NCI-H2081 (cell line): ENCODE results near the gene AHSP.
"Not testable (repeated sequence)": the region's sequence is repeated elsewhere in the genome, so short reads cannot be mapped to it uniquely, and the experiment has no call there.

ENCODE experiments used
- DNase-seq, 2 experiments: peaks; one replicate each; lab custom pipeline; 2025; lab: John Stamatoyannopoulos, UW

Gene AHSP

DNA sequence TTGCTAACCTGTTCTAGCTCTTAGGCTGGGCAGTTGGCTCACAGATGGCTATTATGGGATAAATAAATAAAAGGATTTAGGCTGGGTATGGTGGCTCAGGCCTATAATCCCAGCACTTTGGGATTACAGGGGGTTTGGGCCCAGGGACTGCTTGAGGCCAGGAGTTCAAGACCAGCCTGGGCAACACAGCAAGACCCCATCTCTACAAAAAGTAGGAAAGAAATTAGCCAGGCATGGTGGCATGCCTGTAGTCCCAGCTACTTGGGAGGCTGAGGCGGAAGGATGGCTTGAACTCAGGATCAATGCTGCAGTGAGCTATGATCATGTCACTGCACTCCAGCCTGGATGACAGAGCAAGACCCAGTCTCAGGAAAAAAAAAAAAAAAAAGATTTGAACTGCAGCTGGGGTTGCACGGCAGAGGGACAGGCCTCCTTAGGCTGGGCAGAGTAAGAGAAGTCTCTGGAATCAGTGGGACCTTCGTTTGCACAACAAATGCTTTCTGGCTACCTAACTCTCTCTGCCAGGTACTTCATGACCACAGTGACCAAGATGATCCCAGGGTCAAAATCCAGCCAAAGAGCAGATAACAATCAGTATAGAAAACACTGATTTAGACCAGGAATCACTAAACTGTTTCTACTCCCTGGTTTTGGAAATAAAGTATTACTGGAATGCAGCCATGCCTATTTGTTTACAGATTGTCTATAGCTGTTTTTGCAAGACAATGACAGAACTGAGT is 26.3 kb upstream of the AHSP start:
- DNase-seq: no peak

- no peak for DNase-seq
Measured at GRCh38 chr16:31501966-31502348, 25.7 kb upstream of the AHSP start.

GRCh38 chr16:31502981-31503380 is 24.7 kb upstream of the AHSP start:
- DNase-seq: no peak

DNA sequence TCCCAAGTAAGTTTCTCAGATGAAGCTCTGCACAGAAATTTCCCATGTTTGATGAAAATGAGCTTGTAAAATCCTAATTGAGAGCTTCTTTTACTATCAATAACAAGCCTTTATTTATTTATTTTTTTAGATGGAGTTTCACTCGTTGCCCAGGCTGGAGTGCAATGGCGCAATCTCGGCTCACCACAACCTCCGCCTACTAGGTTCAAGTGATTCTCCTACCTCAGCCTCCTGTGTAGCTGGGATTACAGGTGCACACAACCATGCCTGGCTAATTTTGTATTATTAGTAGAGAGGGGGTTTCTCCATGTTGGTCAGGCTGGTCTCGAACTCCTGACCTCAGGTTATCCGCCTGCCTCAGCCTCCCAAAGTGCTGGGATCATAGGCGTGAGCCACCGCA is 24.1 kb upstream of the AHSP start:
- not testable (repeated sequence) for DNase-seq

- no peak for DNase-seq
Measured at GRCh38 chr16:31504159-31504558, 23.5 kb upstream of the AHSP start.

DNA sequence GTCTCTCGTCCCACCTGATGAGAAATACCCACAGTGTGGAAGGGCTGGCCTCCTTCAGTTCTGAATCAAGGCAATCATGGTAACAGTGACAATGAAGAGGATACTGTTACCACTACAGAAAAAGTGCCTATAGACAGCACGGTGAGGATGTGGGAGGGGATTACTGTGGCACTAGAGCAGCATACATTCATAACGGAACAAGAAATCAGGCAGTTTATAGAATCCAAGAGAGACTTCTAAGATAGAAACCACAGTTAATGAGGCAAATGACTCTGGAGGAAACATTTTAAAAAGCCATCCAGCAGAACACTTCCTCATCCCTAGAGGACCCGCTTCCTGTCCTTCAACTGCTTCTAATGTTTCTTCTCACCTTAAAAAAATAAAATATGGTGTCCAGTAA is 22.2 kb upstream of the AHSP start:
- DNase-seq: no peak

DNA sequence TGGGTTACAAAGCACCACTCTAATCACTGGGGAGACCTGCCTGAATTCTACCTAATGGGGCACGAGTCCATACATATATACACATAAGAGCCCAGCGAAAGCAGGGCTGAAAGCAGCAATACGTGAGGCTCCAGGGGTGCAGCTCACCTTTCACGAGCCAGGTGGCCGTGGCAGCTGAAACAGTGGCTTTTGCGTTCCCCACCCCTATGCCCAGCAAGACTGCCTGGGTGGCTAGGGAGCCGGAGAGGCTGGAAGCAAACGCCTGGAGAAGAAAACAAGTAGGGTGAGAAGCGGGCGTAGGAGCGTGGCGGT is 20.1 kb upstream of the AHSP start:
- peak in 1 of 2 experiments; percentile 16 for DNase-seq

- DNase-seq: peak; percentile 66 to 84
Measured at GRCh38 chr16:31507929-31508705, 19.6 kb upstream of the AHSP start, which contains the start of gene RUSF1. TSS of gene RUSF1 (minus strand) at chr16:31508391. CDS start at chr16:31508373, 18 bp downstream.

- no peak for DNase-seq
Measured at GRCh38 chr16:31508706-31509195, 18.9 kb upstream of the AHSP start.

GRCh38 chr16:31513126-31513525 is 14.6 kb upstream of the AHSP start:
- DNase-seq: no peak

- DNase-seq: no peak
Measured at GRCh38 chr16:31513884-31514283, 13.8 kb upstream of the AHSP start.

- DNase-seq: no peak
Measured at GRCh38 chr16:31517800-31518402, 9.8 kb upstream of the AHSP start.

DNA sequence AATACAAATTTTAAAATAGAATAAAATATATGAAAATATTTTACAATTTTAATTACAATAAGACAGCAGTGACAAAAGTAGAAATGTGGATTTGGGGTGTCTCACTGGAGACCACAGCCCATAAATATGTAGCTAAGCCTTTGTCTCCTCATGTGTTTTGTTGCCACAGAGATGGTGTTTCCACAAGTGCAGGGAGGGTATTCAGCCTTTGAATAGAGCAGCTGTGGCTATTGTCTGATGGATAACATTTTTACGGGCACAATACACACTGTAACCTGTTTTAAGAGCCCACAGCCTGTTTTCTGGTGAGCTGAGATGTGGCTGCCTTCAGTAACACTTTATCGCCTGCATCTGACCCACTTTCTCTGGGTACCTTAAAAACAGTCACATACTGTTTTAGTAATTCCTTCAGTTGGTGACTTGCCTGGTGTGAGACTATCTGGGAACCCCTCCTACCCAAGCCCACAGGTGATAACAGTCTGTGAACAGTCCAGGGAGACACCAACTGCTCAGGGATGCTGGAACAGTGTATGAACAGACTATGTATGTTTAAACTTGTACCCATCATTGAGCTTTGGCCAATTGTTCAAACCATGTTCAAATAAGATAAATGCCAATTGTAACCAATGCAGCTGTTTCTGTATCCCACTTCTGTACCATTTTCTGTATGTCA is 7.8 kb upstream of the AHSP start:
- DNase-seq: no peak

- no peak for DNase-seq
Measured at GRCh38 chr16:31521368-31521767, 6.3 kb upstream of the AHSP start.

- DNase-seq: no peak
Measured at GRCh38 chr16:31522071-31522470, 5.6 kb upstream of the AHSP start.

GRCh38 chr16:31523768-31524167 is 3.9 kb upstream of the AHSP start:
- not testable (repeated sequence) for DNase-seq

DNA sequence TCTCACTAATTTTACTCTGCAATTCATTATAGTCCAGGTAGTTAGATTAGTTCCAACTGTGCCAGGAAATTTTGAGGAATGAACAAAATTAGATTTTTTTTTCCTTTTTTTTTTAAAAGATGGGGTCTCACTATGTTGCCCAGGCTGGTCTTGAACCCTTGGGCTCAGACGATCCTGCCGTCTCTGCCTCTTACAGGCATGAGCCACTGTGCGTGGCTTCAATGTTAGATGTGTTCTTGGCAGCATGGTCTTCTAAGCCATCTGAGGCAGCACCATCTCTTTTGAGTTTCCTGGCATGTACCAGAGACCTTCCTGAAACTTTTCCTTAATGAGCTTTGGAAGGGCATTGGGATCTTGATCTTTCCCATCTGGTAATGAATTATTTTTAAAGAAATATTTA is 2.6 kb upstream of the AHSP start:
- no peak for DNase-seq

DNA sequence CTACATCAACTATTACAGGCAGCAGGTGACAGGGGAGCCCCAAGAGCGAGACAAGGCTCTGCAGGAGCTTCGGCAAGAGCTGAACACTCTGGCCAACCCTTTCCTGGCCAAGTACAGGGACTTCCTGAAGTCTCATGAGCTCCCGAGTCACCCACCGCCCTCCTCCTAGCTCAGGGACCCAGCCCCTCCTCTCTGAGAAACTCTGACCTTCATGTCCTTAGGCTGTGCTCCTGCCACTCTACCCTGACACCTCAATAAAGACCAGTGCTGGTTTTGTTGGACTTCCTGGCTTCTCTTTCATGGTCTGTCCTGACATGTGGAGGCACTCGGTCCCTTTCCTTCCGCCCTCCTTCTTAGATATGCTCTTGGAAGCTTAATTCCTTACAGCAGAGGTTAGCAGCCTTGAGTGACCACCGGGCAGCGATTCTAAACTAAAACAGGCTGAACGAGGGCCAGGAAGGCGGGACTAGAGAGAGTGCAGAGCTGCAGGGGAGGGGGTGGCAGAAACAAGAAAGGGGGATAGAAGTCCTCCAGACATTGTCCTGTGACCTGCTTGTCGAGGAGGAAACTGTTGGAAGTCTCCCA is 915 bp downstream of the AHSP start:
- DNase-seq: no peak

DNA sequence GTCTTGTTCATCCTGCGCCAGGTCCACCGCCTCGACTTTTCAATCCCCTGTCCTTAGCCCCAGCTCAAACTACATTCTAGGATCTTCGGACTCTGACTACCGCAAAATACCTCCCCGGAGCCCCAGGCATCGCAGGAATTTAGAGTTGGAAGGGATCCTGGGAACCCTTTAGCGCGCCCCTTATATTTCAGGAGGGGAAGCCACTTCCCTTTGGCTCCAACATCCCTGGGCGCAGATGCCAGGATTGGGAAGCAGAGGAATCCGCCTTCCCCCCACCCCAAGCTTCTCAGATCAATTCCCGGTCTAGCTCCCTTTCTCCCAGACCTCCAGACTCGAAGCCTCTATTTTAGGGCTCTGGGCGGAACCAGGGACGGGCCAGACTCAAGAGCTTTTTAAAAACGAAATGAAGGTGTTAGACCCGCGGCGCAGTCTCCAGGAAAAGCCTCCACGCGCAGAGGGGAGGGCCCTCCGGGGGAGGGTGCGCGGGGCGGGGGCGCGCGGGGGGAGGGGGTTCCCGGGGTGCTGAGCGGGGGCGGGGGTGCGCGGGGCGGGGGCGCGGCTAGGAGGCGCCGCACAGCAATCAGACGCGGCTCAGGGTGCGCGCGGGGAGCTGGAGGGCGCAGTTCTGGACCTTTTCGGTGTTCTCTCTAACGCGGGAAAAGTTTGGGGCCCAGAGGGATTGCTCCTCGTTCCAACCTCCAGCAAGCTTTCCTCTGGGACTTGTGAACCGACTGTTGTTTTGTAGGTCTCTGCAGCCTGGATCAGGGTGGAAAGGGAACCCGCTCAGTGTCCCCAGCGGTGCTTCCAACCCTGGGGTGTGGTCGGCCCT is 1.6 kb downstream of the AHSP start:
- DNase-seq: no peak

DNA sequence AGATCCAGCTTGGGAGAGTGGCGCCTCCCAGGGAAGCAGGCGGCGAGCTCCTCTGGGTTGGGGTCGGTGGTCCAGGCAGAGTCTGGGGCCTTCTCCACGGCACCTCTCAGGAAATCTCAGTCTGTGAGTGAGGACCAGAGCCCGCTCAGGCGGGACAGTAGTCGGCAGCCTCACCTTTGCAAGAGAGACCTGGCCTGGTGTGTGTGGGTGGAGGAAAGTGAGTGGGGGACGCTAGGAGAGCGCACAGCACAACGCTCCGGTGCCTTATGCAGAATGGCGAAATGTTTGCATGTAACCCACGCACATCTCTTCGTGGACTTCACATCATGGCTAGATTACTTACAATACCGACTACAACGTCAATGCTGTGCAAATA is 2.2 kb downstream of the AHSP start:
- no peak for DNase-seq

DNA sequence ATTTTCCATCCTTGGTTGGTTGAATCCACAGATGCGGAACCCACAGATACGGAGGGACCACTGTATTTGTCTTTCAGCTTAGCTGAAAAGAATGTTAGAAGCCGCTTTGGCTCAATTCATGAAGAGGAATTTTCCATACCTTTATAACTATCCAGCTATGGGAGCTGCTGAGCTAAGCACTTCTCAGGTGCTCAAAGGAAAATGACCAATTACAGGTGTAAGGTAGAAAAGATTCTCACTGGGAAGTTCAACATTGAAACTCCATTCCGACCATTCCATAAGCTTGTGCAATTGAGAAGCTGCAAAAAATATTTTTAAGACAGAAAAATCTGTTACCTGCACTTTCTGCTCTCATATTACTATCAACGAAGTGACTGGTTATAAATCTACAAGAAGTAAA is 2.7 kb downstream of the AHSP start:
- no peak for DNase-seq
